ENCODE data around the gene MED26. TPM values are rescaled to one million over a fixed set of nuclear protein-coding genes. Genes with fewer than 3 reads are reported as not detected.

The MED26 gene
- total RNA-seq, 1 experiment from 2014 or later, result 8.8 TPM

- no peaks in the 10 kb centered on the region for H3K27me3 ChIP-seq (ENCODE audit: control insufficient read depth, insufficient read depth, low read length)
- no peaks in the 10 kb centered on the region; the same call in 1 of the 2 replicates for H3K4me1 ChIP-seq (ENCODE audit: control insufficient read depth, insufficient read depth, low read length)
- POLR2A ChIA-PET, result no interaction called here
- ATAC-seq (no peak), DNase-seq (ENCODE audit: low read depth, low spot score) (no peak)
- intact Hi-C loops (cut with micrococcal nuclease; ENCODE audit: unreplicated experiment) (no loop called here), in situ Hi-C loops (cut with HindIII; ENCODE audit: low pct_unique_long_range_greater_than_20kb, low sequenced_read_pairs) (no loop called here)
- H3K4me3 ChIP-seq (ENCODE audit: low read depth in 2 of 2, low read length in 2 of 2), result no peak overlapping the region
- CTCF ChIA-PET, result no interaction called here
- no peak overlapping the region for H3K27ac ChIP-seq (ENCODE audit: low read length)
- BruUV-seq (replicated peaks), result no TSS peak
- TF ChIP-seq REST (IDR thresholded peaks at IDR 0.05; ENCODE audit: insufficient read depth in 1 of 2, low read depth in 2 of 2, low read length in 1 of 2) (no peak), POLR2AphosphoS5 (IDR thresholded peaks at IDR 0.05; ENCODE audit: low read depth, low read length) (no peak), CTCF (IDR thresholded peaks at IDR 0.05) (no peak)
- no peaks in the 10 kb centered on the region for H3K9me3 ChIP-seq (ENCODE audit: control insufficient read depth, insufficient read depth, low read depth, low read length)
- H3K36me3 ChIP-seq (ENCODE audit: control insufficient read depth, insufficient read depth, low read length), result no peaks in the 10 kb centered on the region
Observed at GRCh38 chr19:16598848-16599247, 29.2 kb downstream of the MED26 start.

- BruUV-seq (replicated peaks), result no TSS peak
- H3K9me3 ChIP-seq (ENCODE audit: control insufficient read depth, insufficient read depth, low read depth, low read length), result no peaks in the 10 kb centered on the region
- no peak overlapping the region for H3K27ac ChIP-seq (ENCODE audit: low read length)
- ATAC-seq (no peak), DNase-seq (ENCODE audit: low read depth, low spot score) (no peak)
- ChIA-PET CTCF (no interaction called here), POLR2A (no interaction called here)
- TF ChIP-seq REST (IDR thresholded peaks at IDR 0.05; ENCODE audit: insufficient read depth in 1 of 2, low read depth in 2 of 2, low read length in 1 of 2) (no peak), TCF7L2 (IDR thresholded peaks at IDR 0.05; ENCODE audit: low read depth, low read length) (no peak), CTCF (IDR thresholded peaks at IDR 0.05) (no peak), SIN3A (IDR thresholded peaks at IDR 0.05; ENCODE audit: borderline replicate concordance, insufficient read depth, low read depth, low read length) (no peak)
- intact Hi-C loops (cut with micrococcal nuclease; ENCODE audit: unreplicated experiment), result no loop called here
- H3K4me1 ChIP-seq (ENCODE audit: control insufficient read depth, insufficient read depth, low read length), result peaks cover 5% of the 10 kb centered on the region
- no peaks in the 10 kb centered on the region for H3K36me3 ChIP-seq (ENCODE audit: control insufficient read depth, insufficient read depth, low read length)
- in situ Hi-C loops (cut with HindIII; ENCODE audit: low pct_unique_long_range_greater_than_20kb, low sequenced_read_pairs), result no loop called here
- H3K27me3 ChIP-seq (ENCODE audit: control insufficient read depth, insufficient read depth, low read length), result no peaks in the 10 kb centered on the region
- H3K4me3 ChIP-seq (ENCODE audit: low read depth in 2 of 2, low read length in 2 of 2), result no peak overlapping the region
Observed at GRCh38 chr19:16596399-16596798, 31.6 kb downstream of the MED26 start.

Data from Panc1 (cell line).